ENCODE results near the gene CREBL2. TPM values are rescaled to one million over a fixed set of nuclear protein-coding genes. Genes with fewer than 3 reads are reported as not detected.
"Not testable (repeated sequence)": the region's sequence is repeated elsewhere in the genome, so short reads cannot be mapped to it uniquely, and the experiment has no call there.

CREBL2 gene
- total and polyA plus RNA-seq, 2 donors, result 29.7 to 39.0 TPM

DNA sequence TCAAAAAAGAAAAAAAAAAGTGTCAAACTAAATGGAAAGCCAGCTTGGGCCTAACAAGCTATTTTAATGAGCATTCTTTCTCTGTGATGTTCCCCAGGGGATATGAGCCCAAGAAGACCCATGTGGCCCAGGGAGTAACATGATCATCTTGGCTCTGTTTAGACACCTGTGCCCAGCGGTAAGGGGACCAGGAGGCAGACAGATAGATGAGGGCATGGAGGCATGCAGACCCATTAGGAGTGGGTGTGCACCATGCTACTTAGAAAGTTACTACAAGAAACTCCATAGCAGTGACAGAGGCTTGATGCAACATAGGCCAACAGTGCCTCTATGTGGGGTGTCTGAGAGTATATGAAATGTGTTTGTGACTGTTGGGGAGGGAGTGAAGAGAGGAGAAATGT lies 3.1 kb upstream of the CREBL2 start:
- Histone ChIP-seq H3K27ac (ENCODE audit: low read depth) (no peak overlapping the region), H3K36me3 (ENCODE audit: insufficient read depth) (no peaks in the 10 kb centered on the region), H3K4me1 (ENCODE audit: insufficient read depth) (no peaks in the 10 kb centered on the region), H3K4me3 (ENCODE audit: low read depth, low read length) (no peak overlapping the region)
- WGBS, result 82% methylated on average over 1 of the region's 1 CpG
- DNase-seq (ENCODE audit: extremely low spot score), result no peak

DNA sequence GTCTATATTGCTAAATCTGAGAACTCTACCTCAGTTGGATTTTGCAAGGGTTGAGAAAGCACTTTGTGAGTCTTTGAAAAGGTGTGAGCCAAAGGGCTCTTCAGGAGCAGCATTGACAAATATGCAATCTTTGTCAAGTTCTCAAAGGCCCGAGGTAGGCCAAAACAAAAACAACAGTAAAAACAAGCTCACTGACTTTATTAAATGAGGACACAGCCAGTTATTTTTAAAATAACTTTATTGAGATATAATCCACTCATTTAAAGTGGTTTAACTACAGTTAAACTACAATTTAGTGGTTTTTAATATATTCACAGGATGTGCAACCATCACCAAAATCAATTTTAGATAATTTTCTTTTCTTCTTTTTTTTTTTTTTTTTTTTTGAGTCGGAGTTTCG lies 2.0 kb upstream of the CREBL2 start:
- H3K36me3 ChIP-seq (ENCODE audit: insufficient read depth), result no peaks in the 10 kb centered on the region
- WGBS, result 98% methylated on average over 3 of the region's 3 CpGs
- no peak for DNase-seq (ENCODE audit: extremely low spot score)
- no peak overlapping the region for H3K27ac ChIP-seq (ENCODE audit: low read depth)
- peaks cover 2% of the 10 kb centered on the region for H3K4me1 ChIP-seq (ENCODE audit: insufficient read depth)
- H3K4me3 ChIP-seq (ENCODE audit: low read depth, low read length), result no peak overlapping the region

DNA sequence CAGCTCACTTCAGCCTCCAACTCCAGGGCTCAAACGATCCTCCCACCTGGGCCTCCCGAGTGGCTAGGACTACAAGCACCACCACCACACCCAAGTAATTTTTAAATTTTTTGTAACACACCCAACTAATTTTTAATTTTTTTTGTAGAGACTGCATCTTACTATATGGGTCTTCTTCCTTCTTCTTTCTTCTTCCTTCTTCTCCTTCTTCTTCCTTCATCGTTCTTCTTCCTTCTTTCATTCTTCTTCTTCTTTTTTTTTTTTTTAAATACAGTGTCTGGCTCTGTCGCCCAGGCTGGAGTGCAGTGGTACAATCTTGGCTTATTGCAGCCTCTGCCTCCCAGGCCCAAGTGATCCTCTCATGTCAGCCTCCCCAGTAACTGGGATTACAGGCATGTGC lies 965 bp upstream of the CREBL2 start:
- no peak for DNase-seq (ENCODE audit: extremely low spot score)
- Histone ChIP-seq H3K27ac (ENCODE audit: low read depth) (peak overlapping the region; percentile 89), H3K4me3 (ENCODE audit: low read depth, low read length) (no peak overlapping the region), H3K36me3 (ENCODE audit: insufficient read depth) (no peaks in the 10 kb centered on the region), H3K4me1 (ENCODE audit: insufficient read depth) (peaks cover 2% of the 10 kb centered on the region)
- 94% methylated on average over 4 of the region's 4 CpGs for WGBS

DNA sequence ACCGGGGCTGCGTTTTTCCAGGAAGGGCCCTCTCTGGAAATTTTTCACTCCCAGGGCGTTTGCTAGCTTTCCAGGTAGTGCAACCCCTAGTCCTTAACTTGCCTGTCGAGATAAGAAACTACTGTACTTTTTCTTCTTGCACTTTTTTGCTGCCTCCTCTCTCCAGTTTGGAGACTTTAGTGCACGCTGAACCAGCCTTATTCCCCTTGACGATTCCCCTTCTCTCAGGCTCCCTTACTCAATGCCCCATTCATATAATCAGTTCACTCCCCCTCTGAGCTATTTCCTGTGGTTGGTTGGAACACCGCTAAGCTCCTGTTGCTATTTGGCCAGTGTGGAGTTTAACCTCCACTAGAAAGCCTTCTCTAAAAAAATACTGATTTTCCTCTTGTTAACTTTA lies 682 bp downstream of the CREBL2 start:
- no peaks in the 10 kb centered on the region for H3K36me3 ChIP-seq (ENCODE audit: insufficient read depth)
- H3K4me1 ChIP-seq (ENCODE audit: insufficient read depth), result peaks cover 2% of the 10 kb centered on the region
- peak overlapping the region; percentile 91 for H3K27ac ChIP-seq (ENCODE audit: low read depth)
- peak overlapping the region; percentile 50 for H3K4me3 ChIP-seq (ENCODE audit: low read depth, low read length)
- WGBS, result under 1% methylated on average over 7 of the region's 7 CpGs
- DNase-seq (ENCODE audit: extremely low spot score), result no peak

DNA sequence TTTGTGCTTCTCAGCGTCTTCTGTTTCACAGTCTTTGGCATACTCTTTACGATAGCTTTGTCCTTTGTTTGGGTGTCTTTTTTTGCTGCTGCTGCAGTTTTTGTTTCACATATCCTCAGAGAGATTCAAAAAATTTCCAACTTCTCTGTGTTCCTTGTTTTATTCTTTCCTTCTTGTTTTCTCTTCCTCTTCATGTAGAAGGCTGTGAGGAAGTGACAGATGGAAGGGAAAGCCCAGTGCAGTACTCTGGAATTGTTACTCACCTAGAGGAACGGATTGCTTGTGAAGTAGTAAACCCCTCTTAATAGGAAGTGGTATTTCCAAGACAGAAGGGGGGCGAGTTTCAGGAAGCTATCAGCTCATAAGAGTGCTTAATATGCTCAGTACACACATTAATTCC lies 1.7 kb downstream of the CREBL2 start:
- 53% methylated on average over 4 of the region's 4 CpGs for WGBS
- peaks cover 2% of the 10 kb centered on the region for H3K4me1 ChIP-seq (ENCODE audit: insufficient read depth)
- no peak overlapping the region for H3K27ac ChIP-seq (ENCODE audit: low read depth)
- no peak for DNase-seq (ENCODE audit: extremely low spot score)
- H3K4me3 ChIP-seq (ENCODE audit: low read depth, low read length), result no peak overlapping the region
- H3K36me3 ChIP-seq (ENCODE audit: insufficient read depth), result no peaks in the 10 kb centered on the region

DNA sequence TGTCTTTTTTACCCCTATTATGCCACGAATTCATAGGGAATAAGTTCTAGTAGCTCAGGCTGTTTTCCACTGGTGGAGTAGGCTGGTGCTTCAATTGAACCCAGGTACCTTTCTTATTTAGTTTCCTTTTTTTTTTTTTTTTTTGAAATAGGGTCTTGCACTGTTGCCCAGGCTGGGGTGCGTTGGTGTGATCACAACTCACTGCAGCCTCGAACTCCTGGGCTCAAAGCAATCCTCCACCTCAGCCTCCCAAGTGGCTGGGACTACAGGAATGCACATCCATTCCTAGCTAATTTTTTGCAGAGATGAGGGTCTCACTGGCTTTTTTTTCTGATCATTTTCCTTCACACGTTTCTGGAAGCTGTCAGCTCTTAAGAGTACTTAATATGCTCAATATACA lies 2.7 kb downstream of the CREBL2 start:
- peaks cover 2% of the 10 kb centered on the region for H3K4me1 ChIP-seq (ENCODE audit: insufficient read depth)
- no peak overlapping the region for H3K4me3 ChIP-seq (ENCODE audit: low read depth, low read length)
- 88% methylated on average over 4 of the region's 4 CpGs for WGBS

DNA sequence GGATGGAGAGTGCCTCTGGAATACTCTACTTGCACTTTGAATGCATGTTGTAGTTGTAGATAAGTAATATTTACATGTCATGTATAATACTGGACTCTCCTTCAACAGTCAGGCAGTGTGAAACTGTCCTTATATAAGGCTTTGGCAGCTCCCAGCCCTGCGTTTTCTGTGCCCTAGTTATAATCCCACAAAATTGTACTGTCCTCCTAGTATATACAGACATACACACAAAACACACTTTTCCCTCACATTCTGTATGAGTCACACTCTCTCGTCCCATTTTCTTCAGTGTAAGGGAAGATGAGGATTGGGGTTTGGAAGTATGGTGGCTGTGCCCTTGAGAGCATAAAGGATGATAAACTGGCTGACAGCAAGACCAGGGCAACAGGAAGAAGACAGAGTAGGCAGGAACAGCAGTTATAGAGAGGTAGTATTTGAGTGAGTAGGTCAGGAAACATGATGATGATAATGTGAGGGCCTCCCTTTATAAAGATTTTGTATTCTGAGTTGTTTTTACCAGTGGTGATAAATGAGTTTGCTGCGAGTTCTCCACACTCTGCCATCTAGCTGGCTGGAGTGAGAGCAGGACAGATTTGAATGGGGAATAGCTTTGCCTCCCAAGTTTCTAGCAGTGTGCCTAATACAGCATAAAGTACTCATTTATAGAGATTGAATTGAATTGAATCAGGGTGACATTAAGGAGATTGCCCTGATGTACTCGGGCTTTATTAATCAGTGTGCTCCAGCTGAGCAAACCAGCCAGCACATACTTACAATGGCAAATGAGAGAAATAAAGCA lies 5.0 kb downstream of the CREBL2 start:
- Histone ChIP-seq H3K36me3 (ENCODE audit: insufficient read depth) (no peaks in the 10 kb centered on the region), H3K27ac (ENCODE audit: low read depth) (no peak overlapping the region), H3K4me3 (ENCODE audit: low read depth, low read length) (no peak overlapping the region), H3K4me1 (ENCODE audit: insufficient read depth) (peaks cover 2% of the 10 kb centered on the region)
- no peak for DNase-seq (ENCODE audit: extremely low spot score)
- 51% methylated on average over 4 of the region's 4 CpGs for WGBS

More for the DNA sequence above, 2.7 kb downstream of the CREBL2 start:
- no peaks in the 10 kb centered on the region for H3K36me3 ChIP-seq (ENCODE audit: insufficient read depth)
- no peak overlapping the region for H3K27ac ChIP-seq (ENCODE audit: low read depth)
- no peak for DNase-seq (ENCODE audit: extremely low spot score)

DNA sequence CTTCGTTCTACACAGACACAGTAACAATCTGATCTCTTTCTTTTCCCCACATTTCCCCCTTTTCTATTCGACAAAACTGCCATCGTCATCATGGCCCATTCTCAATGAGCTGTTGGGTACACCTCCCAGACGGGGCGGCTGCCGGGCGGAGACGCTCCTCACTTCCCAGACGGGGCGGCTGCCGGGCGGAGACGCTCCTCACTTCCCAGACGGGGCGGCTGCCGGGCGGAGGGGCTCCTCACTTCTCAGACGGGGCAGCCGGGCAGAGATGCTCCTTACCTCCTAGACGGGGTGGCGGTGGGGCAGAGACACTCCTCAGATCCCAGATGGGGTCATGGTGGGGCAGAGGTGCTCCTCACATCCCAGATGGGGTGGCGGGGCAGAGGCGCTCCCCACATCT lies 6.4 kb downstream of the CREBL2 start:
- H3K36me3 ChIP-seq (ENCODE audit: insufficient read depth), result not testable (repeated sequence)

DNA sequence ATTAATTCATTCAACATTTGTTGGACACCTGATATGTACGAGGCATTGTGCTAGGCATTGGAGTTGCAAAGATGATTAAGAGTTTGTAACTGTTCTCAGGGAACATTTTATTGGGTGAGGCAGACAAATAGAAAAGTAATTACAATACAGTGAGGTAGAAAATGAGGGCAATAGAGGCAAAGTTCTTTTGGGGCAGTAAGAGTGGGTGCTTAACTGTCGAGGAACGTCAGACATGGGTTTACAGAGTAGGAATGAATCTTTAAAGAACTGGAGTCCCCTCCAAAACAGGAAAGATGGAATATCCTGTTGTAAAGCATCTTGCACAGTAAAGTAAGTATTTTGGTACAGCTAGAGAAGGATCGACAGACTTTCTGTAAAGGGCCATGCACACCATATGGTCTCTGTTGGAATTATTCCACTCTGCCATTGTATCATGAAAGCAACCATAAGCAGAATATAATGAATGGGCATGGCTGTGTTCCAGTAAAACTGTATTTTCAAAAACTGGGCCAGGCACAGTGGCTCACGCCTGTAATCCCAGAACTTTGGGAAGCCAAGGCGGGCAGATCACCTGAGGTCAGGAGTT lies 9.1 kb downstream of the CREBL2 start:
- Histone ChIP-seq H3K36me3 (ENCODE audit: insufficient read depth) (no peaks in the 10 kb centered on the region), H3K4me1 (ENCODE audit: insufficient read depth) (peaks cover 4% of the 10 kb centered on the region), H3K27ac (ENCODE audit: low read depth) (no peak overlapping the region), H3K4me3 (ENCODE audit: low read depth, low read length) (no peak overlapping the region)
- DNase-seq (ENCODE audit: extremely low spot score), result no peak
- WGBS, result 93% methylated on average over 6 of the region's 6 CpGs

More for the DNA sequence above, 6.4 kb downstream of the CREBL2 start:
- WGBS, result 95% methylated on average over 23 of the region's 23 CpGs
- not testable (repeated sequence) for H3K27ac ChIP-seq (ENCODE audit: low read depth); H3K4me1 ChIP-seq (ENCODE audit: insufficient read depth); DNase-seq (ENCODE audit: extremely low spot score); H3K4me3 ChIP-seq (ENCODE audit: low read depth, low read length)

DNA sequence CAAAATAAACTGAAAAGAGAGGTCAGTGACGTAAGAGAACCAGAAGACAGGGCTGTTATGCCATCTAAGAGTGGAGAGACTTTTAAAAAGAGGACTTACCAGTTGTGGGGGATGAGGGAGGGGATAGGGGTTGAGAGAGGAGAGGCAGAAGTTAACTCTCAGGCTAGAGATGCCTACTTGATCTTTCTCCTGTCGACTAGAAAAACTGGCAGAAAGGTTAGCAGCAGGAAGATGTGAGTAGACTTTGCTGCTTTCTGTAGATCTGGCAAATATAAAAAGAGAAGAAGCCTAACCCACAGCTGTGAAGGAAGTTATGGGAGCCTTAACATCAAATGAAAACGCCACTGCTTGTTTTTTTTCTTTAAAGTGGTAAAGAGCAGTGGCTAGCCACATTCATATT lies 10.7 kb downstream of the CREBL2 start:
- no peak overlapping the region for H3K4me3 ChIP-seq (ENCODE audit: low read depth, low read length)
- no peaks in the 10 kb centered on the region for H3K36me3 ChIP-seq (ENCODE audit: insufficient read depth)
- 65% methylated on average over 3 of the region's 3 CpGs for WGBS
- H3K4me1 ChIP-seq (ENCODE audit: insufficient read depth), result peaks cover 4% of the 10 kb centered on the region
- H3K27ac ChIP-seq (ENCODE audit: low read depth), result no peak overlapping the region
- DNase-seq (ENCODE audit: extremely low spot score), result no peak

DNA sequence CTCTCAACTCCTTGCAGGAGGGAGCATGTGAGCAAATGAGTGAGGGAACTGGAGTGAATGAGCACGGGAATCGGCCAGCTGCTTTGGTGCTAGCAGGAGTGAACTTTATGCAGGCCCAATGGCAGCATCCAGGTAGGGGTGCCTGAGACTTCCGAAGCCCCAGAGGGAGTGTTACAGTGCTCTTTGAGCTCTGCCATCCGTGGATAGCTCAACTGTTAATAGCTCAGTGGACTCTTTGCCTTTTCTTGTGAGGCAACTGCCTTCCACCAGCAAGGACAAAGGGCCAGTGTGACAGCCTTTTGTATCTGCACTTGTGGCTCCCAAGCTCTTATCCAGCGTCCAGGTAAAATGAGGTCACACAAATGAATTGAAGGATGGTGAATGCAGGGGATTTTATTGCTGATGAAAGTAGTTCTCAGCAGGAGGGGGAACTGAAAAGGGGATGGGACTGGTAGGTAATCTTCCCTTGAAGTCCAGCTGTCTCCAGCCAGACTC lies 12.9 kb downstream of the CREBL2 start:
- Histone ChIP-seq H3K27ac (ENCODE audit: low read depth) (no peak overlapping the region), H3K36me3 (ENCODE audit: insufficient read depth) (no peaks in the 10 kb centered on the region), H3K4me3 (ENCODE audit: low read depth, low read length) (no peak overlapping the region), H3K4me1 (ENCODE audit: insufficient read depth) (peaks cover 4% of the 10 kb centered on the region)
- DNase-seq (ENCODE audit: extremely low spot score), result no peak
- WGBS, result 91% methylated on average over 5 of the region's 5 CpGs

DNA sequence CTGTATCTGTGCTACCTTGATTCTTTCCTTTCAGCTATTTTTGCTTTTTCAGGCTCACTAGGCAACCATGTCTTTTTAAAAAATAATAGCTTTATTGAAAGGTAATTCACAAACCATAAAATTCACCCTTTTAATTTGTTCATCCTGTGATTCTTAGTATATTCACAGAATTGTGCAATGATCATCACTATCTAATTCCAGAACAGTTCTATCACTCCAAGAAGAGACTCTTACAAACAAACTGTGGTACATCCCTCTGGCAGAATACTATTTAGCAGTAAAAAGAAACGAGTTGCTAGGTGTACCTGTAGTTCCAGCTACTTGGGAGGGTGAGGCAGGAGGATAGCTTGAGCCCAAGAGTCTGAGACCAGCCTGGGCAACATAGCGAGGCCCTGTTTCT lies 14.8 kb downstream of the CREBL2 start:
- WGBS, result 87% methylated on average over 2 of the region's 2 CpGs
- no peak for DNase-seq (ENCODE audit: extremely low spot score)
- Histone ChIP-seq H3K27ac (ENCODE audit: low read depth) (no peak overlapping the region), H3K36me3 (ENCODE audit: insufficient read depth) (no peaks in the 10 kb centered on the region), H3K4me3 (ENCODE audit: low read depth, low read length) (no peak overlapping the region), H3K4me1 (ENCODE audit: insufficient read depth) (peaks cover 4% of the 10 kb centered on the region)

DNA sequence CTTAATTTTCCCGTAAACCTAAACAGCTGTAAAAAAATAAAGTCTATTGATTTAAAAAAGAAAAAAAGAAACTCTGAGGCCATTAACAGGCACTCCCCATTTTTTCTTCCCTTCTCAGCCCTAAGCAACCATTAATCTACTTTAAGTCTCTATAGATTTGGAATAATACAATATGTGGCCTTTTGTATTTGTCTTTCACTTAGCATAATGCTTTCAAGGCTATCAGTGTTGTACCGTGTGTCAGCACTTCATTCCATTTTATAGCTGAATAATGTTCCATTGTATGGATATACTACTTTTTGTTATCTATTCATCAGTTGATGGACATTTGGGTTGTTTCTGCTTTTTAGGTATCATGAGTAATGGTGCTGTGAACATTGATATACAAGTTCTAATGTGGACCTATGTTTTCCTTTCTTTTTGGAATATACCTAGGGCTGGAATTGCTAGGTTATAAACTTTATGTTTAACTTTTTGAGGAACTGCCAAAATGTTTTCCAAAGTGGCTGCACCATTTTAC lies 15.7 kb downstream of the CREBL2 start:
- no peak overlapping the region for H3K4me3 ChIP-seq (ENCODE audit: low read depth, low read length)
- DNase-seq (ENCODE audit: extremely low spot score), result no peak
- no peak overlapping the region for H3K27ac ChIP-seq (ENCODE audit: low read depth)
- H3K4me1 ChIP-seq (ENCODE audit: insufficient read depth), result peaks cover 4% of the 10 kb centered on the region
- WGBS, result 96% methylated on average over 2 of the region's 2 CpGs
- no peaks in the 10 kb centered on the region for H3K36me3 ChIP-seq (ENCODE audit: insufficient read depth)

DNA sequence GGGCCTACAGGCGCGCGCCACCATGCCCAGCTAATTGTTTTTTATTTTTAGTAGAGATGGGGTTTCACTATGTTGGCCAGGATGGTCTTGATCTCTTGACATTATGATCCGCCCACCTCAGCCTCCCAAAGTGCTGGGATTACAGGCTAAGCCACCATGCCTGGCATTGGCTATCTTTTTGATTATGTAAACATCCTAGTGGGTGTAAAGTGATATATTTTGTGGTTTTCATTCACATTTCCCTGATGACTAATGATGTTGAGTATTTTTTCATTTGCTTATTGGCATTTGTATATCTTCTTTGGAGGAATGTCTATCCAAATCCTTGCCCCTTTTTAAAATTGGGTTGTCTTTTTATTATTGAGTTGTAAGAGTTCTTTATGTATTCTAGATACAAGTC lies 16.3 kb downstream of the CREBL2 start:
- Histone ChIP-seq H3K4me3 (ENCODE audit: low read depth, low read length) (no peak overlapping the region), H3K4me1 (ENCODE audit: insufficient read depth) (peaks cover 4% of the 10 kb centered on the region), H3K36me3 (ENCODE audit: insufficient read depth) (no peaks in the 10 kb centered on the region), H3K27ac (ENCODE audit: low read depth) (no peak overlapping the region)
- DNase-seq (ENCODE audit: extremely low spot score), result no peak
- 99% methylated on average over 4 of the region's 4 CpGs for WGBS

Data from urinary bladder (tissue), 4 donors.